GM18861 (cell line): ENCODE data around the gene DHX8.
"Not testable (repeated sequence)": the region's sequence is repeated elsewhere in the genome, so short reads cannot be mapped to it uniquely, and the experiment has no call there.

Experiments
- ATAC-seq: cut with Tn5 transposase; IDR thresholded peaks from one replicate; pipeline ENCODE4 v1.9.1; 2021; ENCODE audit not compliant: unreplicated experiment

Gene DHX8

GRCh38 chr17:43459878-43460277 lies 23.9 kb upstream of the DHX8 start:
- ATAC-seq = not testable (repeated sequence)

GRCh38 chr17:43461185-43461584 lies 22.6 kb upstream of the DHX8 start:
- no peak for ATAC-seq

GRCh38 chr17:43462569-43462968 lies 21.2 kb upstream of the DHX8 start:
- not testable (repeated sequence) for ATAC-seq

GRCh38 chr17:43463241-43463640 lies 20.5 kb upstream of the DHX8 start:
- ATAC-seq = no peak

- ATAC-seq = no peak
Measured at GRCh38 chr17:43464046-43464445, 19.7 kb upstream of the DHX8 start.

GRCh38 chr17:43465049-43465448 lies 18.7 kb upstream of the DHX8 start:
- ATAC-seq = no peak

GRCh38 chr17:43467981-43468581 lies 15.7 kb upstream of the DHX8 start:
- no peak for ATAC-seq

- no peak for ATAC-seq
Measured at GRCh38 chr17:43468691-43469139, 15.1 kb upstream of the DHX8 start.

- no peak for ATAC-seq
Measured at GRCh38 chr17:43469145-43469544, 14.6 kb upstream of the DHX8 start.

GRCh38 chr17:43471585-43472160 lies 12.1 kb upstream of the DHX8 start:
- ATAC-seq = no peak

GRCh38 chr17:43475494-43476089 lies 8.2 kb upstream of the DHX8 start:
- no peak for ATAC-seq

GRCh38 chr17:43476306-43476705 lies 7.5 kb upstream of the DHX8 start:
- not testable (repeated sequence) for ATAC-seq

GRCh38 chr17:43477832-43478634 lies 5.7 kb upstream of the DHX8 start:
- ATAC-seq = no peak

- no peak for ATAC-seq
Measured at GRCh38 chr17:43479948-43480347, 3.8 kb upstream of the DHX8 start.

GRCh38 chr17:43482103-43483012 lies 1.4 kb upstream of the DHX8 start:
- no peak for ATAC-seq

- ATAC-seq = no peak
Measured at GRCh38 chr17:43490621-43491020, 6.8 kb downstream of the DHX8 start.

GRCh38 chr17:43509440-43509839 lies 25.7 kb downstream of the DHX8 start:
- ATAC-seq = not testable (repeated sequence)

GRCh38 chr17:43511199-43511598 lies 27.4 kb downstream of the DHX8 start:
- ATAC-seq = not testable (repeated sequence)

- ATAC-seq = no peak
Measured at GRCh38 chr17:43515656-43516055, 31.9 kb downstream of the DHX8 start.

GRCh38 chr17:43517161-43517560 lies 33.4 kb downstream of the DHX8 start:
- ATAC-seq = peak; percentile 35
